Mesenchymal stem cell (in vitro differentiated cells and primary cell): ENCODE data around the gene PLCE1.
"Not testable (repeated sequence)": the region's sequence is repeated elsewhere in the genome, so short reads cannot be mapped to it uniquely, and the experiment has no call there.

Experiments
- DNase-seq: peaks from one replicate; pipeline ENCODE4 v3.0.0-alpha.2; 2013
- H2AFZ ChIP-seq: one replicate; pipeline ENCODE4 v1.6.1; 2013; ENCODE audit warnings: low read depth, mild to moderate bottlenecking, control low read depth, inconsistent platforms, low read length, moderate library complexity
- H2AK5ac ChIP-seq: 2 replicates; pipeline ENCODE4 v1.6.1; 2013; ENCODE audit warnings: low read length, moderate library complexity, mild to moderate bottlenecking, inconsistent platforms; ENCODE audit not compliant: severe bottlenecking
- H2BK120ac ChIP-seq: one replicate; pipeline ENCODE4 v1.6.1; 2013; ENCODE audit warnings: low read depth, mild to moderate bottlenecking, inconsistent platforms, low read length, moderate library complexity
- H2BK12ac ChIP-seq, 2 experiments: one replicate each; pipeline ENCODE4 v1.6.1; 2013; ENCODE audit warnings: inconsistent platforms in 2 of 2, low read length in 2 of 2, mild to moderate bottlenecking in 2 of 2, moderate library complexity in 2 of 2, control low read depth in 1 of 2
- H2BK15ac ChIP-seq: one replicate; pipeline ENCODE4 v1.6.1; 2013; ENCODE audit warnings: mild to moderate bottlenecking, low read depth, inconsistent platforms; ENCODE audit not compliant: poor library complexity, severe bottlenecking
- H2BK5ac ChIP-seq: 2 replicates; pipeline ENCODE4 v1.6.1; 2013; ENCODE audit warnings: low read depth, mild to moderate bottlenecking, low read length, control low read depth, inconsistent platforms; ENCODE audit not compliant: poor library complexity, severe bottlenecking
- H3K14ac ChIP-seq, 2 experiments: one replicate each; pipeline ENCODE4 v1.6.1; 2013; ENCODE audit warnings: inconsistent platforms in 2 of 2, low read length in 2 of 2, control low read depth in 1 of 2, mild to moderate bottlenecking in 1 of 2, moderate library complexity in 1 of 2
- H3K18ac ChIP-seq, 2 experiments: one replicate each; pipeline ENCODE4 v1.6.1; 2013; ENCODE audit warnings: inconsistent platforms in 2 of 2, low read length in 2 of 2, control low read depth in 1 of 2, low read depth in 1 of 2, mild to moderate bottlenecking in 1 of 2
- H3K23ac ChIP-seq, 2 experiments: one replicate each; pipeline ENCODE4 v1.6.1; 2013; ENCODE audit warnings: inconsistent platforms in 2 of 2, low read length in 2 of 2, mild to moderate bottlenecking in 2 of 2, moderate library complexity in 2 of 2, control low read depth in 1 of 2
- H3K27ac ChIP-seq: 2 replicates; pipeline ENCODE4 v1.5.1; 2013; ENCODE audit warnings: mild to moderate bottlenecking, moderate library complexity, low read length, control low read depth, inconsistent platforms; ENCODE audit not compliant: poor library complexity, severe bottlenecking
- H3K27me3 ChIP-seq, 2 experiments: 2 replicates each; pipeline versions ENCODE4 v1.6.1 to v1.7.0; 2013; ENCODE audit warnings: low read length in 2 of 2, mild to moderate bottlenecking in 2 of 2, moderate library complexity in 2 of 2, control low read depth in 1 of 2, inconsistent platforms in 1 of 2; ENCODE audit not compliant: control insufficient read depth in 1 of 2, insufficient read depth in 1 of 2
- H3K36me3 ChIP-seq, 2 experiments: 2 replicates each; pipeline versions ENCODE4 v1.6.1 to v1.7.0; 2013; ENCODE audit warnings: low read length in 2 of 2, control low read depth in 1 of 2, inconsistent platforms in 1 of 2, low read depth in 1 of 2, mild to moderate bottlenecking in 1 of 2; ENCODE audit not compliant: insufficient read depth in 2 of 2, control insufficient read depth in 1 of 2
- H3K4ac ChIP-seq, 2 experiments: one replicate each; pipeline ENCODE4 v1.6.1; 2013; ENCODE audit warnings: inconsistent platforms in 2 of 2, low read length in 2 of 2, mild to moderate bottlenecking in 2 of 2, moderate library complexity in 2 of 2, control low read depth in 1 of 2, low read depth in 1 of 2
- H3K4me1 ChIP-seq: 2 replicates; pipeline ENCODE4 v1.6.1; 2013; ENCODE audit warnings: low read depth, low read length, control low read depth; ENCODE audit not compliant: control insufficient read depth, insufficient read depth
- H3K4me2 ChIP-seq: 2 replicates; pipeline ENCODE4 v1.6.1; 2013; ENCODE audit warnings: low read length, mild to moderate bottlenecking, inconsistent platforms; ENCODE audit not compliant: poor library complexity, severe bottlenecking
- H3K4me3 ChIP-seq, 2 experiments: 2 replicates each; pipeline versions ENCODE4 v1.5.1 to v1.7.0; 2013; ENCODE audit warnings: low read length in 2 of 2, mild to moderate bottlenecking in 2 of 2, control low read depth in 1 of 2, low read depth in 1 of 2; ENCODE audit not compliant: insufficient read depth in 1 of 2
- H3K79me1 ChIP-seq: replicated peaks from 2 replicates; pipeline ENCODE4 v1.6.1; 2013; ENCODE audit warnings: mild to moderate bottlenecking, control low read depth, low read length, inconsistent platforms; ENCODE audit not compliant: poor library complexity, severe bottlenecking
- H3K9ac ChIP-seq: 2 replicates; pipeline ENCODE4 v1.7.0; 2013; ENCODE audit warnings: mild to moderate bottlenecking, low read length, moderate library complexity
- H3K9me3 ChIP-seq: 2 replicates; pipeline ENCODE4 v1.7.0; 2013; ENCODE audit warnings: mild to moderate bottlenecking, low read length; ENCODE audit not compliant: control insufficient read depth
- H4K8ac ChIP-seq: one replicate; pipeline ENCODE4 v1.6.1; 2013; ENCODE audit warnings: inconsistent platforms, mild to moderate bottlenecking, low read length, moderate library complexity
- H4K91ac ChIP-seq: one replicate; pipeline ENCODE4 v1.6.1; 2013; ENCODE audit warnings: mild to moderate bottlenecking, low read length, inconsistent platforms
- WGBS: methylation state at CpG from one replicate; pipeline ENCODE4 v1.1.7; 2013; ENCODE audit warnings: mixed read lengths; 5-methylcytosine and 5-hydroxymethylcytosine counted together

PLCE1 gene

DNA sequence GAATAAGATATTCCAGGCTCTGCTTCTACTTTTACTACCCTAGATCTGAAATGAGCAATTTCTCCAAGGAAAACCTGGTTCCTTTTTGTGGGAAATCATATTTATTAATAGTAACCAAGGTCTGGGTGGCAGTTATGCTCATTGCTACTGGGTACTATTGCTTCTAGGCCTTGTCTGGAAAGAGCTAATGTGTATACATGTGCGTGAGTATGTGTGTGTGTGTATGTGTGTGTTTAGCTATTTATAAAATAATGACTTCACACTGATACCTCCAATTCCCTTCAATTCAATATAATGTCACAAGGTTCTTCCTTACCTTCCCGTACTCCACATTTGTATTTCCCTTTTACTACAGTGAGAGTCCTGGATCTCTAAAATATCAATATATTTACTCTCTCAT is 26.0 kb upstream of the PLCE1 start:
- no peak overlapping the region for H3K14ac ChIP-seq
- H3K4me3 ChIP-seq = no peak overlapping the region
- no peak overlapping the region for H4K91ac ChIP-seq
- no peak overlapping the region for H4K8ac ChIP-seq
- H2BK5ac ChIP-seq = no peak overlapping the region
- H2AFZ ChIP-seq = no peak overlapping the region
- WGBS = 100% methylated on average over 1 of the region's 2 CpGs
- no peak overlapping the region for H3K18ac ChIP-seq
- no peaks in the 10 kb centered on the region for H3K36me3 ChIP-seq
- H3K27ac ChIP-seq = no peak overlapping the region
- H3K9me3 ChIP-seq = no peaks in the 10 kb centered on the region
- no peaks in the 10 kb centered on the region for H3K27me3 ChIP-seq
- H3K4me2 ChIP-seq = no peak overlapping the region
- peaks cover 2% of the 10 kb centered on the region for H3K4me1 ChIP-seq
- H3K23ac ChIP-seq = no peak overlapping the region
- H2BK120ac ChIP-seq = no peak overlapping the region
- H3K4ac ChIP-seq = no peak overlapping the region
- H2BK12ac ChIP-seq = no peak overlapping the region
- no peak overlapping the region for H3K9ac ChIP-seq
- H3K79me1 ChIP-seq = no peaks in the 10 kb centered on the region
- no peak overlapping the region for H2AK5ac ChIP-seq
- H2BK15ac ChIP-seq = no peak overlapping the region
- no peak for DNase-seq

DNA sequence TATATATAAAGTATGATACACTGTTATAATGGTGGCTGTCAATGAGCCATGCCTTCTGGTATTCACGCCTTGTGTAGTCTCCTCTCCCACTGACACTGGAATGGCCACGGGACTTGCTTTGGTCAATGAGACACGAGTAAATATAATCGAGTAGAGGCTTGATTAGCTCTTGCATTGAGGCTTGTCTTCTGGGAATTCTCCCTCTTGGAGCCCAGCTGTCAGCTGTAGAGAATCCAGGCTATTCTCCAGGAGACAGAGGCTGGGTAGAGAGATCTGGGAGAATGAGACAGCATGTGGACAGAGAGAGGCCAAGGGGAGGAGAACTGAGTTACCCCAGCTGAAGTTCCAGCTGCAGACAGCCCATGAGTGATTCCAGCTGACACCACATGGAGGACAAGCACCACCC is 25.2 kb upstream of the PLCE1 start:
- Histone ChIP-seq H2AFZ (no peak overlapping the region), H3K4me1 (peaks cover 2% of the 10 kb centered on the region), H3K4ac (no peak overlapping the region), H3K27me3 (no peaks in the 10 kb centered on the region), H3K9me3 (no peaks in the 10 kb centered on the region), H3K36me3 (no peaks in the 10 kb centered on the region), H3K23ac (no peak overlapping the region), H4K91ac (no peak overlapping the region), H3K14ac (no peak overlapping the region), H3K9ac (no peak overlapping the region), H2BK5ac (no peak overlapping the region), H4K8ac (no peak overlapping the region), H2AK5ac (no peak overlapping the region), H3K27ac (peak overlapping the region; percentile 2), H2BK12ac (no peak overlapping the region), H3K4me2 (no peak overlapping the region), H3K4me3 (no peak overlapping the region), H2BK15ac (no peak overlapping the region), H3K18ac (no peak overlapping the region), H2BK120ac (no peak overlapping the region), H3K79me1 (no peaks in the 10 kb centered on the region)
- WGBS = 93% methylated on average over 4 of the region's 4 CpGs
- no peak for DNase-seq

GRCh38 chr10:93970433-93971010 is 23.2 kb upstream of the PLCE1 start:
- H4K91ac ChIP-seq, H3K9me3 ChIP-seq, H4K8ac ChIP-seq, H3K27ac ChIP-seq, H3K4me2 ChIP-seq, H2BK12ac ChIP-seq, H3K23ac ChIP-seq, H3K18ac ChIP-seq, H3K4me1 ChIP-seq, DNase-seq, H3K4ac ChIP-seq, H2AFZ ChIP-seq, H2AK5ac ChIP-seq, H3K36me3 ChIP-seq, H3K79me1 ChIP-seq, H2BK5ac ChIP-seq, H3K27me3 ChIP-seq, H2BK120ac ChIP-seq, H2BK15ac ChIP-seq, H3K4me3 ChIP-seq, H3K9ac ChIP-seq, H3K14ac ChIP-seq: not testable (repeated sequence)
- WGBS = 99% methylated on average over 29 of the region's 44 CpGs

DNA sequence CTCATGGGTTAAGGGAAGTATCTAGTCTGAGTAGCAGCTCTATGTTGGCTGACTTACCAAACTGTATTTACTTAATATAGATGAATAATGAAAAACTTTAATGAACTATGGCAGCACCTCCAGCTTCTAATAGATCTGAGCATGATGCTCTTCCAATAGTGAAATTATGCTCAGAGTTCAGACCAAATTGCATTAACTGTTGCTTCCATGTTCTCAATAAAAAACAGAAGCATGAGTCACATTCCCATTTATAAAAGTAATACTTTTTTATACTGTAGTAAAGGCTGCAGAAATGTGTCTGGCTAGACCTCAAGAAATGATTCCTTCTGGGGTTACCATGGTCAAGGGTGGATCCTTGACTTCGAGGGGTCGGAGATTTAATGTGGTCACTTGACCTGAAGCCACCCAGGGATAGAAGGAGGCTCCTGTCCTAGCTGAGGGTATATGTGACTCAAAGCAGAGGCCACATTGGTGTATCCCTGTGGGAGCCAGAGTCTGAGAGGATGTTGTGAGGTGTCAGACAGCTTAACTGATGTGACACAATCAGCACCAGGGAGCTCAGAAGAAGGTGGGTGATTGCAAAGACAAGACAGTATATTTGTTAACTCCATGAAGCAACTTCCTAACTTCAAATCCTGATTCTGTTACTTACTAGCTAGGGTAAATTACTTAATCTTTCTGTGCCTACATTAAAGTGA is 19.8 kb upstream of the PLCE1 start:
- H3K27me3 ChIP-seq = peaks cover 0 to 4% of the 10 kb centered on the region in 2 experiments
- no peak overlapping the region for H3K14ac ChIP-seq
- H2BK5ac ChIP-seq = no peak overlapping the region
- H3K4me2 ChIP-seq = no peak overlapping the region
- H3K18ac ChIP-seq = no peak overlapping the region
- no peak overlapping the region for H3K23ac ChIP-seq
- no peaks in the 10 kb centered on the region for H3K36me3 ChIP-seq
- no peak for DNase-seq
- H3K27ac ChIP-seq = no peak overlapping the region
- H3K4me3 ChIP-seq = no peak overlapping the region
- H2BK120ac ChIP-seq = no peak overlapping the region
- no peak overlapping the region for H4K91ac ChIP-seq
- H3K9me3 ChIP-seq = no peaks in the 10 kb centered on the region
- H3K4me1 ChIP-seq = no peaks in the 10 kb centered on the region
- H2BK12ac ChIP-seq = no peak overlapping the region
- 91% methylated on average over 2 of the region's 2 CpGs for WGBS
- no peak overlapping the region for H3K4ac ChIP-seq
- H2BK15ac ChIP-seq = no peak overlapping the region
- H2AK5ac ChIP-seq = no peak overlapping the region
- H2AFZ ChIP-seq = no peak overlapping the region
- H3K79me1 ChIP-seq = no peaks in the 10 kb centered on the region
- no peak overlapping the region for H3K9ac ChIP-seq
- H4K8ac ChIP-seq = no peak overlapping the region
